ENCODE measurements around the gene KIF13A. TPM values are rescaled to one million over a fixed set of nuclear protein-coding genes. Genes with fewer than 3 reads are reported as not detected.

Gene KIF13A
- total RNA-seq, 4 donors from 2014 or later: 36.3 to 47.5 (median 38.1) TPM

- Histone ChIP-seq H3K27me3 (no peaks in the 10 kb centered on the region), H3K36me3 (peaks cover 0 to 6% (median 0%) of the 10 kb centered on the region in 4 donors), H3K4me1 (peaks cover 0 to 18% (median 4%) of the 10 kb centered on the region in 4 donors), H3K4me3 (no peak overlapping the region), H3K9me3 (no peaks in the 10 kb centered on the region), H3K27ac (no peak overlapping the region)
- intact Hi-C loops (cut with DNase I; ENCODE audit: low total_unique reads) (loop anchor here (10.0 kb wide), 1 partner anchor 285 kb away; the partner anchor contains the start of gene NHLRC1), in situ Hi-C loops (cut with MboI; ENCODE audit: low pct_ligation_motif_present in 1 of 4, low pct_unique_long_range_greater_than_20kb in 1 of 4, low sequenced_read_pairs in 3 of 4) (loop anchor here (10.0 to 25.0 kb wide), 2 partner anchors 273 to 285 kb away; partner anchors contain the start of gene NHLRC1 (in 4 of the 4))
- no peak for DNase-seq
- WGBS, 2 donors (ENCODE audit: low coverage in 1 of 2): 84 to 90% methylated on average over 9 of the region's 9 CpGs
- no peak for TF ChIP-seq POLR2AphosphoS5 (IDR thresholded peaks at IDR 0.05)
- no peak for TF ChIP-seq EP300 (IDR thresholded peaks at IDR 0.05; ENCODE audit: low read depth)
- TF ChIP-seq POLR2A (IDR thresholded peaks at IDR 0.05): no peak
- TF ChIP-seq, protein P1, sequence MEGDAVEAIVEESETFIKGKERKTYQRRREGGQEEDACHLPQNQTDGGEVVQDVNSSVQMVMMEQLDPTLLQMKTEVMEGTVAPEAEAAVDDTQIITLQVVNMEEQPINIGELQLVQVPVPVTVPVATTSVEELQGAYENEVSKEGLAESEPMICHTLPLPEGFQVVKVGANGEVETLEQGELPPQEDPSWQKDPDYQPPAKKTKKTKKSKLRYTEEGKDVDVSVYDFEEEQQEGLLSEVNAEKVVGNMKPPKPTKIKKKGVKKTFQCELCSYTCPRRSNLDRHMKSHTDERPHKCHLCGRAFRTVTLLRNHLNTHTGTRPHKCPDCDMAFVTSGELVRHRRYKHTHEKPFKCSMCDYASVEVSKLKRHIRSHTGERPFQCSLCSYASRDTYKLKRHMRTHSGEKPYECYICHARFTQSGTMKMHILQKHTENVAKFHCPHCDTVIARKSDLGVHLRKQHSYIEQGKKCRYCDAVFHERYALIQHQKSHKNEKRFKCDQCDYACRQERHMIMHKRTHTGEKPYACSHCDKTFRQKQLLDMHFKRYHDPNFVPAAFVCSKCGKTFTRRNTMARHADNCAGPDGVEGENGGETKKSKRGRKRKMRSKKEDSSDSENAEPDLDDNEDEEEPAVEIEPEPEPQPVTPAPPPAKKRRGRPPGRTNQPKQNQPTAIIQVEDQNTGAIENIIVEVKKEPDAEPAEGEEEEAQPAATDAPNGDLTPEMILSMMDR (IDR thresholded peaks at IDR 0.05): no peak
Observed at GRCh38 chr6:17839513-17840223, 147.8 kb downstream of the KIF13A start.

DNA sequence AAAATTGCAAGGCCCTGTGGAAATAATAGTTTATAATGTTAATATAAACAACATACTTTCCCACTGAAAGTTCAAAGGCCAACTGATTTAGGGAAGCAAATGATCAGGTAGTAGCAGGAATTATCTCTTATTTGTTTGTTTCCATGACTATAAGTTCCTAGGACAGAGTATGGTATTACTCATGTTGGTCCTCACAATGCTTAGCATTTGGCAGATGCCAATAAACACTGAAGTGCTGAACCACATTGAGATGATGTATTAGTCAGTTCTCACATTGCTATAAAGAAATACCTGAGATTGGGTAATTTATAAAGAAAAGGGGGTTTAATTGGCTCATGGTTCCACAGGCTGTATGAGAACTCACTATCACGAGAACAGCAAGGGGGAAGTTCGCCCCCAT, 151.1 kb downstream of the KIF13A start:
- in situ Hi-C loops (cut with MboI; ENCODE audit: low pct_ligation_motif_present in 1 of 4, low pct_unique_long_range_greater_than_20kb in 1 of 4, low sequenced_read_pairs in 3 of 4): loop anchor here in 3 of 4 donors (25.0 kb wide), 1 partner anchor 276 kb away; the partner anchor contains the start of gene NHLRC1 (in 3 of the 3)
- H3K27ac ChIP-seq: no peak overlapping the region
- intact Hi-C loops (cut with DNase I; ENCODE audit: low total_unique reads): no loop called here
- H3K36me3 ChIP-seq: peaks cover 0 to 6% (median 2%) of the 10 kb centered on the region in 4 donors
- no peak for DNase-seq
- H3K27me3 ChIP-seq: no peaks in the 10 kb centered on the region
- 95 to 100% methylated on average over 2 of the region's 2 CpGs for WGBS, 2 donors (ENCODE audit: low coverage in 1 of 2)
- no peaks in the 10 kb centered on the region for H3K9me3 ChIP-seq
- H3K4me3 ChIP-seq: no peak overlapping the region
- TF ChIP-seq POLR2A (IDR thresholded peaks at IDR 0.05) (no peak), EP300 (IDR thresholded peaks at IDR 0.05; ENCODE audit: low read depth) (no peak), POLR2AphosphoS5 (IDR thresholded peaks at IDR 0.05) (no peak)
- TF ChIP-seq, protein P1 (IDR thresholded peaks at IDR 0.05): no peak
- H3K4me1 ChIP-seq: no peaks in the 10 kb centered on the region

DNA sequence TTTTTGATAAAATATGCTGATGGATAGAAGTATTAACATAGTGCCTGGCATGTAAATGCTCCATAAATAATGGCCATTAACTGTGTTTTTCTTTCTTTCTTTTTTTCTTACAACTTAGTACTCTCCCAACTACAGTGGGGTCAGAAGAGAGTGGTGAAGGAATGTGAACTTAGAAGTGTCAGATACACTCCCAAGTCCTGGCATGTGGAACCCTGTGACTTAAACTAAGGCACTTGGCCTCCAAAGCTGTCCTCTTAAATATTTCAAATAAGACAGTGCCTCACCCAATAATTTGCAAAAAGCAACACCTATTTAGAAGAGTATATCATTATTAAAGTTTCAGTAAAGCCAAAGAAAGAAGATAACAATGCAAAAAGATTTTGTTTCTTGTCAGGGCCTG, 151.7 kb downstream of the KIF13A start:
- DNase-seq: no peak
- in situ Hi-C loops (cut with MboI; ENCODE audit: low pct_ligation_motif_present in 1 of 4, low pct_unique_long_range_greater_than_20kb in 1 of 4, low sequenced_read_pairs in 3 of 4): loop anchor here in 3 of 4 donors (25.0 kb wide), 1 partner anchor 277 kb away; the partner anchor contains the start of gene NHLRC1 (in 3 of the 3)
- intact Hi-C loops (cut with DNase I; ENCODE audit: low total_unique reads): no loop called here
- no peak for TF ChIP-seq POLR2A (IDR thresholded peaks at IDR 0.05)
- H3K9me3 ChIP-seq: no peaks in the 10 kb centered on the region
- H3K27ac ChIP-seq: no peak overlapping the region
- no peak overlapping the region for H3K4me3 ChIP-seq
- H3K4me1 ChIP-seq: no peaks in the 10 kb centered on the region
- peaks cover 0 to 8% (median 3%) of the 10 kb centered on the region in 4 donors for H3K36me3 ChIP-seq
- H3K27me3 ChIP-seq: no peaks in the 10 kb centered on the region

DNA sequence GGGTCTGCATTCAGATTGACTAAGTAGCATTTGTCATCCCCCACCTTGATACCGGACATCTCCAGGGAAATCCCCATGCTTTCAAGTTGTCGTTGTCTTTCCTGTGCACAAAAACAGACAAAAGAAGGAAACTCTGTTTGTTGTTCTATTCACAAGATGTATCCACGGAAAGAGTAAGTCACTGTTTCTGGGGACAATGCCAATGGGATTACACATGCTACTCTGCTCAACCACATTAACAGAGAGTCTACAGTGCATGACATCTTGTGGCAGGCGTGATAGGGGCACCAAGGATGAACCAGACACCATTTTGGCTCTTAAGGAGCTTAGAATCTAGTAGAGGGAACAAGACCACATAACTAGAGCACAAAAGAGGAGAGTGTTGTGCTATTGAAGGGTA, 156.3 kb downstream of the KIF13A start:
- H3K27ac ChIP-seq: no peak overlapping the region
- DNase-seq: no peak

More for the DNA sequence above, 156.3 kb downstream of the KIF13A start:
- TF ChIP-seq POLR2AphosphoS5 (IDR thresholded peaks at IDR 0.05) (no peak), EP300 (IDR thresholded peaks at IDR 0.05; ENCODE audit: low read depth) (no peak), POLR2A (IDR thresholded peaks at IDR 0.05) (no peak)
- TF ChIP-seq, protein P1 (IDR thresholded peaks at IDR 0.05): no peak
- H3K9me3 ChIP-seq: no peaks in the 10 kb centered on the region
- peaks cover 0 to 29% (median 13%) of the 10 kb centered on the region in 4 donors for H3K36me3 ChIP-seq
- no peak overlapping the region for H3K4me3 ChIP-seq
- intact Hi-C loops (cut with DNase I; ENCODE audit: low total_unique reads) (no loop called here), in situ Hi-C loops (cut with MboI; ENCODE audit: low pct_ligation_motif_present in 1 of 4, low pct_unique_long_range_greater_than_20kb in 1 of 4, low sequenced_read_pairs in 3 of 4) (loop anchor here in 3 of 4 donors (25.0 kb wide), 1 partner anchor 281 kb away; the partner anchor contains the start of gene NHLRC1 (in 3 of the 3))
- no peaks in the 10 kb centered on the region for H3K27me3 ChIP-seq
- WGBS, 2 donors (ENCODE audit: low coverage in 1 of 2): 47 to 59% methylated on average over 3 to 4 of the region's 4 CpGs
- H3K4me1 ChIP-seq: no peaks in the 10 kb centered on the region
